Measurements from ENCODE around the gene EN1.

Gene EN1

GRCh38 chr2:118830881-118831280, 16.6 kb downstream of the EN1 start:
- no peak overlapping the region for H3K4me3 ChIP-seq (ENCODE audit: low read depth, low read length)
- no peak for TF ChIP-seq CTCF (IDR thresholded peaks at IDR 0.05; ENCODE audit: borderline replicate concordance, insufficient read depth, low read depth, low read length)

GRCh38 chr2:118830118-118830517, 17.3 kb downstream of the EN1 start:
- no peak overlapping the region for H3K4me3 ChIP-seq (ENCODE audit: low read depth, low read length)

GRCh38 chr2:118826093-118826492, 21.4 kb downstream of the EN1 start:
- no peak overlapping the region for H3K4me3 ChIP-seq (ENCODE audit: low read depth, low read length)
- no peak for TF ChIP-seq CTCF (IDR thresholded peaks at IDR 0.05; ENCODE audit: borderline replicate concordance, insufficient read depth, low read depth, low read length)

More at GRCh38 chr2:118830118-118830517, 17.3 kb downstream of the EN1 start:
- TF ChIP-seq CTCF (IDR thresholded peaks at IDR 0.05; ENCODE audit: borderline replicate concordance, insufficient read depth, low read depth, low read length): no peak

GRCh38 chr2:118823633-118824032, 23.8 kb downstream of the EN1 start:
- no peak overlapping the region for H3K4me3 ChIP-seq (ENCODE audit: low read depth, low read length)
- TF ChIP-seq CTCF (IDR thresholded peaks at IDR 0.05; ENCODE audit: borderline replicate concordance, insufficient read depth, low read depth, low read length): no peak

GRCh38 chr2:118822572-118822971, 24.9 kb downstream of the EN1 start:
- H3K4me3 ChIP-seq (ENCODE audit: low read depth, low read length): no peak overlapping the region
- no peak for TF ChIP-seq CTCF (IDR thresholded peaks at IDR 0.05; ENCODE audit: borderline replicate concordance, insufficient read depth, low read depth, low read length)

- TF ChIP-seq CTCF (IDR thresholded peaks at IDR 0.05; ENCODE audit: borderline replicate concordance, insufficient read depth, low read depth, low read length): no peak
- H3K4me3 ChIP-seq (ENCODE audit: low read depth, low read length): no peak overlapping the region
Measured at GRCh38 chr2:118822015-118822414, 25.4 kb downstream of the EN1 start.

GRCh38 chr2:118817469-118817868, 30.0 kb downstream of the EN1 start:
- no peak for TF ChIP-seq CTCF (IDR thresholded peaks at IDR 0.05; ENCODE audit: borderline replicate concordance, insufficient read depth, low read depth, low read length)
- no peak overlapping the region for H3K4me3 ChIP-seq (ENCODE audit: low read depth, low read length)

Data from GM12875 (cell line).